ENCODE results near the gene SCN9A. TPM values are rescaled to one million over a fixed set of nuclear protein-coding genes. Genes with fewer than 3 reads are reported as not detected.

The SCN9A gene
- total RNA-seq, 1 experiment from 2014 or later, result 0.07 TPM

Other genes with a start within 250 kb of the SCN9A start
- gene SCN1A, start 247.9 kb downstream of the SCN9A start, total RNA-seq (2021; ENCODE audit: unreplicated experiment), result not detected
- 0.07 TPM for gene SCN7A, start 118.3 kb upstream of the SCN9A start, total RNA-seq (2021; ENCODE audit: unreplicated experiment)